GM21737 (cell line): ENCODE measurements around the gene PEDS1.
"Not testable (repeated sequence)": the region's sequence is repeated elsewhere in the genome, so short reads cannot be mapped to it uniquely, and the experiment has no call there.

Source experiments
- ATAC-seq: cut with Tn5 transposase; IDR thresholded peaks from one replicate; pipeline ENCODE4 v1.9.1; 2021; ENCODE audit warnings: mild to moderate bottlenecking, moderate library complexity; ENCODE audit not compliant: unreplicated experiment

Gene PEDS1

GRCh38 chr20:50190251-50191064, 36.9 kb upstream of the PEDS1 start, which contains the start of gene CEBPB:
Gene CEBPB, plus strand, starts transcription at chr20:50190830. Its CDS starts 204 bp downstream, at chr20:50191034.
- ATAC-seq = peak; percentile 37

GRCh38 chr20:50189681-50190250, 36.2 kb upstream of the PEDS1 start:
- ATAC-seq = no peak

GRCh38 chr20:50188879-50189680, 35.6 kb upstream of the PEDS1 start:
- ATAC-seq = no peak

GRCh38 chr20:50188287-50188688, 34.8 kb upstream of the PEDS1 start:
- ATAC-seq = no peak

GRCh38 chr20:50187403-50188051, 34.0 kb upstream of the PEDS1 start:
- ATAC-seq = no peak

GRCh38 chr20:50186987-50187402, 33.5 kb upstream of the PEDS1 start:
- no peak for ATAC-seq

GRCh38 chr20:50186151-50186885, 32.8 kb upstream of the PEDS1 start:
- ATAC-seq = no peak

GRCh38 chr20:50185426-50185825, 31.9 kb upstream of the PEDS1 start:
- ATAC-seq = no peak

- ATAC-seq = no peak
Measured at GRCh38 chr20:50182346-50182745, 28.8 kb upstream of the PEDS1 start.

- ATAC-seq = no peak
Measured at GRCh38 chr20:50181344-50181743, 27.8 kb upstream of the PEDS1 start.

- ATAC-seq = not testable (repeated sequence)
Measured at GRCh38 chr20:50178672-50179071, 25.1 kb upstream of the PEDS1 start.

- no peak for ATAC-seq
Measured at GRCh38 chr20:50175938-50176933, 22.7 kb upstream of the PEDS1 start.

GRCh38 chr20:50174456-50174855, 20.9 kb upstream of the PEDS1 start:
- ATAC-seq = no peak

GRCh38 chr20:50172347-50173013, 19.0 kb upstream of the PEDS1 start:
- ATAC-seq = no peak

- ATAC-seq = no peak
Measured at GRCh38 chr20:50170549-50171220, 17.2 kb upstream of the PEDS1 start.

- ATAC-seq = no peak
Measured at GRCh38 chr20:50169329-50169823, 15.9 kb upstream of the PEDS1 start.

GRCh38 chr20:50165684-50166554, 12.4 kb upstream of the PEDS1 start:
- peak; percentile 85 for ATAC-seq
